Astrocyte of the spinal cord (primary cell): ENCODE data around the gene TERT.

Source experiments
- DNase-seq: peaks from one replicate; pipeline ENCODE4 v3.0.0; 2011; ENCODE audit warnings: low read depth, low spot score
- H3K4me3 ChIP-seq: 2 replicates; pipeline ENCODE4 v1.5.1; 2011; ENCODE audit warnings: low read depth, mild to moderate bottlenecking, low read length, moderate library complexity
- in situ Hi-C: cut with HindIII; loops from 2 replicates; pipeline ENCODE4 v1.10.0; 2017; ENCODE audit warnings: low sequenced_read_pairs
- TF ChIP-seq, protein P1 (sequence below): IDR thresholded peaks from 2 replicates; pipeline ENCODE4 v1.5.1; 2012; ENCODE audit warnings: low read depth, mild to moderate bottlenecking, low read length, inconsistent platforms

The TERT gene

DNA sequence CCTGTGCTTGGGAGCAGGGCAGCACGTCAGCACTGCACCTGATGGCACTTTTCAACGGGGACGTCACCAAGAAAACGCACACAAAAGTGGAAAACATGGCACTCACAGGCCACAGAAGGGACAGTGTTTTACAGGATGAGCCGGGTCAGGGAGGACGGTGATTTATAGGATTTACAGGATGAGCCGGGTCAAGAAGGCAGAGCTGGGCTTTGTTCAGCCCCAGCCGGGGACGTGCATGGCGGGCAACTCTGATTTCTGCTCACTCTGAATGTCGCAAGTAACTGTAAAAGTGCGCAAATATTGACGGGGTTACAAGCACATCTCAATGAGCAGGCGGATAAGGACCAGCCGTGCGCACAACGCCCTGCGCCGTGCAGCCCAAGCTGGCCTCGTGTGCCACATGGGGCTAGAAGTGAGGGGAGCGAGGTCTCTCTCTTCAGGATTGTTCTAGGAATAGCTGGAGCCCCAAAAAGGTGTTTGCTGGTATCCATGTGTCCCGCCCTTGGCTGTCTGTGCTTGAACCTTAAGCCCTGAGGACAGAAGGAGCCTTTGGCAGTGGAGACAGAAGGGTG lies 53.3 kb downstream of the TERT start:
- TF ChIP-seq, protein P1, sequence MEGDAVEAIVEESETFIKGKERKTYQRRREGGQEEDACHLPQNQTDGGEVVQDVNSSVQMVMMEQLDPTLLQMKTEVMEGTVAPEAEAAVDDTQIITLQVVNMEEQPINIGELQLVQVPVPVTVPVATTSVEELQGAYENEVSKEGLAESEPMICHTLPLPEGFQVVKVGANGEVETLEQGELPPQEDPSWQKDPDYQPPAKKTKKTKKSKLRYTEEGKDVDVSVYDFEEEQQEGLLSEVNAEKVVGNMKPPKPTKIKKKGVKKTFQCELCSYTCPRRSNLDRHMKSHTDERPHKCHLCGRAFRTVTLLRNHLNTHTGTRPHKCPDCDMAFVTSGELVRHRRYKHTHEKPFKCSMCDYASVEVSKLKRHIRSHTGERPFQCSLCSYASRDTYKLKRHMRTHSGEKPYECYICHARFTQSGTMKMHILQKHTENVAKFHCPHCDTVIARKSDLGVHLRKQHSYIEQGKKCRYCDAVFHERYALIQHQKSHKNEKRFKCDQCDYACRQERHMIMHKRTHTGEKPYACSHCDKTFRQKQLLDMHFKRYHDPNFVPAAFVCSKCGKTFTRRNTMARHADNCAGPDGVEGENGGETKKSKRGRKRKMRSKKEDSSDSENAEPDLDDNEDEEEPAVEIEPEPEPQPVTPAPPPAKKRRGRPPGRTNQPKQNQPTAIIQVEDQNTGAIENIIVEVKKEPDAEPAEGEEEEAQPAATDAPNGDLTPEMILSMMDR: no peak
- in situ Hi-C loops: no loop called here
- no peak for DNase-seq
- no peak overlapping the region for H3K4me3 ChIP-seq

DNA sequence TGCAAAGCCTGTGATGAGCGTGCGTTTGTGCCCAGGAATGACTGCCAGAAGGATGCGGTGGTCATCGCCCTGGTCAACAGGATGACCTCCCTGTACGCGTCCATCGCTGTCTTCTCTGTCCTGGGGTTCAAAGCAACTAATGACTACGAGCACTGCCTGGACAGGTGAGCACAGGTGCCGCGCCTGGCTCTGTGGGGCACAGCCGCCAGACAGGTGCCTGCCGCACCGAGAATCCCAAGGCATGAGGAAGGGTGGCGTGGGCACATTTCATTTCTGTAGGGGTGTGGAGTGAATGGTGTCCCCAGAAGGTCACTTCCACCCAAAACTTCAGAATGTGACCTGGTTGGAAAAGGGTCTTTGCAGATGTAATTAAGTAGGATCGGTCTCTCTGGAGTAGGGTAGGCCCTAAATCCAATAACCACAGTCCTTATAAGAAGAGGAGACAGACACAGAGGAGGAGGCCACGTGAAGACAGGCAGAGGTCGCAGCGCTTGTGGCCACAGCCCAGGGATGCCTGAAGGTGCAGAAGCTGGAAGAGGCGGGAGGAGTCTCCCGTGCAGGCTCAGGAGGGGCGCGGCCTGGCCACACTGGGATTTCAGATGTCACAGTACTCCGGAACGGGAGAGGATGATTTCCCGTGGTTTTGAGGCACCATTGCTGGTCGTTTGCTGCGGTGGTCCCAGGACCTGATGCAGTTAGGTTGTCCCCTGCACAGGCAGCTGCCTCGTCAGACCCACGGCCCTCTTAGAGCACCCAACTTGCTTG lies 54.2 kb downstream of the TERT start:
- DNase-seq: no peak
- in situ Hi-C loops: no loop called here
- TF ChIP-seq, protein P1: no peak
- H3K4me3 ChIP-seq: no peak overlapping the region

DNA sequence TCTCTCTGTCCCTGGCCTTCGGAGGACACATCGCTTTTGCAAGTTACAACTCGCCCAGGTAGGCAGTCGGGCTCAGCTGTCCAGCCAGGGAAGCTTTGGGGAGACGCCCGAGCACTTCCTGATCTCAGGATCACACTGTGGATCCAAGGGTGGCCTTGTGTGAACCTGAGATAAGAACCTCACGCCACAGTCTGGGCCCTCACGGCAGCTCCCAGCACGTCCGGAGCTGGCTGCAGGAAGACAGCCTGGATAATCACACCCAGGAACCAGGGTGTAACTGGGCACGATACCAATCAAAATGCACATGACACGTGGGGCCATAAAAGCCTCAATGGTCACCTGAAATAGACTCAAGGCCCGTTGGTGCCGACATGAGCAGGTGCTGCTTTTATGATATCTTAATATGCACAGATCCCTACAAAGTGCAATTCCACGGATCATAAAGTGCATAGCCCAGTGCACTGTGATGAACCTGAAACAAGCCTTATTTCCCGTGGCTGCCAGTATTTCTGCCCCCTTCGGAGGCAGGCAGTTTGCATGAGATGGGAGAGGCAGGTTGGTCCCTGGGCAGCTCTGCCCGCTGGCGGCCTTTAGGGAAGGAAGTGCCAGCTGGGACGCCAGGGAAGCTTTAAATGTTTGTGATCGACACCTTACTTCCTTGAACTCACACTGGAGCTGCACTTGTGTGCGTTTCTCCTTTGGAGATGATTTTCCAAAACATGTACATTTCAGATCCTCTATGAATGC lies 55.2 kb downstream of the TERT start:
- no peak overlapping the region for H3K4me3 ChIP-seq
- in situ Hi-C loops: no loop called here
- TF ChIP-seq, protein P1: no peak
- DNase-seq: no peak

DNA sequence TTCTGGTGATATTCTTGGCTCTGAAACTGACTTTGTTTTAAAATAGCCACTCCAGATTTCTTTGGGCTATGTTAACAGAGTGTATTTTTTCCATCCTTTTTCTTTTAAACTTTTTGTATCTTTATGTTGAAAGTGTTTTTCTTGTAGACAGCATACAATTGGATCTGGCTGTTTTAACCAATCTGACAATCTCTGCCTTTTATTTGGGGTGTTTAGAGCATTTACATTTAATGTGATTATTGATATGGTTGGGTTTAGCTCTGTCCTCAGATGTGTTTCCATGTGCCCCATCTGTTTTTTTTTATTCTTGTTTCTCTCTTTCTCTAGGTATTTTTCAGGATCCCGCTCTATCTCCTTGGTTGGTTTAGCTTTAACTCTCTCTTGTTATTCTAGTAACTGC lies 59.0 kb downstream of the TERT start:
- in situ Hi-C loops: no loop called here
- DNase-seq: no peak
- TF ChIP-seq, protein P1: no peak
- H3K4me3 ChIP-seq: no peak overlapping the region

DNA sequence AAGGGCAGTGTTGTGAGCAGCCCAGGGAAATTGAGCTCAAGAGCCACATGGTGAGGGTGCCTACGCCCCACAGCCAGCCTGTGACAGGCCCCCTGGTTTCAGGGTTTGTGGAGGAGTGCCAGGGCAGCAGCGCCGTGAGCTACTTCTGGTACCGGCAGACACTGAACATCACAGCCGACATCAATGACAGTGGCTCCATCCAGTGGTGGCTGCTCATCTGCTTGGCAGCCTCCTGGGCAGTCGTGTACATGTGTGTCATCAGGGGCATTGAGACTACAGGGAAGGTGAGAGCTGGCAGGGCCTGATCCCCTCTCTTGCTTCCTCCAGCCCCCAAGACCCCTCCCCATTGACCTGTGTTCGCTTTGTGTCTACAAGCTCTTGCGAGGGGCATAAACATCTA lies 59.5 kb downstream of the TERT start:
- H3K4me3 ChIP-seq: no peak overlapping the region
- DNase-seq: no peak
- TF ChIP-seq, protein P1: no peak
- in situ Hi-C loops: no loop called here

DNA sequence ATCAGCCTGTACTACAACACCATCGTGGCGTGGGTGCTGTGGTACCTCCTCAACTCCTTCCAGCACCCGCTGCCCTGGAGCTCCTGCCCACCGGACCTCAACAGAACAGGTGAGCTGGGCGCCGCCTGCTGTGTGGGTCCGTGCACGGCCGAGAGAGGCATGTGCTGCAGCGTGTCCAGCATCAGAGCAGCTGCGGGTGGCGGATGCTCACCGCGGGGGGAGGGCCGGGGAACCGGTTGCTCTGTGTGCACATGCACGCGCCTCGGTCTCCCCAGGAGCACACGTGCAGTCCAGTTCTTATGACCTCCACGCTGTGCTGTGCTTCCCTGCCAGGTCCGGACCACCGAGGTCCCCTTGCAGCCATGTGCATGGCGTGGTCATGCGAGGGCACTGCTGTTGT lies 62.1 kb downstream of the TERT start:
- in situ Hi-C loops: no loop called here
- no peak overlapping the region for H3K4me3 ChIP-seq
- TF ChIP-seq, protein P1: no peak
- DNase-seq: no peak
